HG03469 (cell line): ENCODE data around the gene ZC3HAV1.
"Not testable (repeated sequence)": the region's sequence is repeated elsewhere in the genome, so short reads cannot be mapped to it uniquely, and the experiment has no call there.

Experiments used
- ATAC-seq: cut with Tn5 transposase; IDR thresholded peaks from one replicate; pipeline ENCODE4 v1.9.1; 2021; ENCODE audit warnings: mild to moderate bottlenecking, moderate library complexity, moderate number of reproducible peaks; ENCODE audit not compliant: unreplicated experiment

Gene ZC3HAV1

DNA sequence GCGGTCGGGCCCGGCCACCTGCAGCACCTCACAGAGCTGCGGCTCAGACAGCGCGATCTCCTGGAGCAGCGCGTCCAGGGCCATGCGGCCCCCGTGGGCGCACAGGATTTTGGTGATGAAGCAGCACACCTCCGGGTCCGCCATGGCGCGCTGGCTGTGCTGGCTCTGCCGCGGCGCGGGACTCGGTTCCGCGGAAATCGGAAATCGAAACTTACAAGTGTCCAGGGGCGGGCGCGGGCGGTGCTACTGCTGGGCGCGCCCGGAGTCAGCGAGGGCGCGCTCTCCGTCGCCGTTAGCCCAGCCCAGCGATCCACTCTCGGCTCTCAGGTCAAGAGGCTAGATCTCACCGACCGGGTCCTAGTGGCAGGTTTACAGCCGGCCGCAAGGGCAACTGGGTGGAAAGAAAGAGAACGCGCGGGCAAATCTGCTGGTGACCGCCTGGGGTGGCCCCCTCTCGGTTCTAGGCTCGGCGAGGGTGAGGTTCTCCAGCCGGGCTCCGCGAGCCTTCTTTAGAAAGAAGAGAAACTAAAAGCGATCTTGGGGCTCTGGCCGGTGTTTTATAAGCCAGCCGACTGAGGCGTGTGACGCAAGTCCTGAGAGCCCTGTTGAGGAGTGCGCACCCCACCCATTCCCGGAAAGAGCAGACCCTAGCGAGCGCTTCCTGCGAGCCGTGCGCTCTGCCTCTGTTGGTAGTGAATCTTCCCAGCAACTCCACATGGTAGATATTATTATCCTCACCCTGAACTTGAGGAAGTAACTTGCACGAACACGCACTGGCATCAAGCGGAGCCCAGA lies at the start of gene ZC3HAV1:
Gene ZC3HAV1, minus strand, starts transcription at position 533 of the 795 bp plus-strand sequence. Its CDS starts 389 bp downstream, at position 144.
- peak; percentile 59 for ATAC-seq

DNA sequence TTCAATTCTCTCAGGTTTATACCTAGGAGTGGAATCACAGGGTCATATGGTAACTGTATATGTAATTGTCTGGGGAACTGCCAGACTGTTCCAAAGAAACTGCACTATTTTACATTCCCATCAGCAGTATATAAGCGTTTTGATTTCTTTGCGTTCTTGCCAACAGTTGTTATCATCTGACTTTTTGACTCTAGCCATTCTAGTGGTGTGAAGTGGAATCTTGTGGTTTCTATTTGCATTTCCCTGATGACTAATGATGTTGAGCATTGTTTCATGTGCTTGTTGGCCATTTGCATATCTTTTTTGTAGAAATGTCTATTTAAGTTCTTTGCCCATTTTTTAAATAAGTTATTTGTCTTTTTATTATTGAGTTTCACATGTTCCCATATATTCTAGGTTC lies 44.3 kb upstream of the ZC3HAV1 start:
- ATAC-seq, result no peak

DNA sequence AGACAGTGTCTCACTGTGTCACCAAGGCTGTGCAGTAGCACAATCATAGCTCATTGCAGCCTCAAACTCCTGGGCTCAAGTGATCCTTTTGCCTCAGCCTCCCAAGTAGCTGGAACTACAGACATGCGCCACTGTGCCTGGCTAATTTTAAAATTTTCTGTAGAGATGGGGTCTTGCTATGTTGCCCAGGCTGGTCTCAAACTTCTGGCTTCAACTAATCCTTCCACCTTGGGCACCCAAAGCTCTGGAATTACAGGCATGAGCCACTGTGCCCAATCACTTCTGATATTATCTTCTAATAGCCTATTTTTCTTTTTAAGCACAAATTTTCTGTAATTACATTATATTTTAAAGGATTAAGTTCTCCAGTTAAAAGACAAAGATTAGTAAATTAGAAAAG lies 42.6 kb upstream of the ZC3HAV1 start:
- ATAC-seq, result no peak

DNA sequence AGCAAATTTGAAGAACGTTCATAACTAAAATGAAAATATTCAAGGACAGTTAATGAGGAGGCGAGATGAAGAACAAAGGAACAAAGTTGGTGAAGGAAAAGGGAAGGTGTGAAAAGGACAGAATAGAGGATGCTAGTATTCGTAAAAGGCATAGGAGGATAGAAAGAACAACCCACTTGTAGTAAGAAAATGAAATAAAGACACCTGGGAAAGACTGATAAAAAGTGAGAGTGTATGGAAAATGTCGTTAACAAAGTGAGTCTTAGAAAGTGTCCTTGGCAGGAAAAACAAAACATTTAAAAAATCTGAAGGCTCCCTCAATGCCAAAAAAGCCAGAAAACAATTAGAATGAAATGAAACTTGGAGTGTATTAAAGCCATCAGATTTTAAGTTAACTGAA lies 29.6 kb upstream of the ZC3HAV1 start:
- ATAC-seq, result no peak

DNA sequence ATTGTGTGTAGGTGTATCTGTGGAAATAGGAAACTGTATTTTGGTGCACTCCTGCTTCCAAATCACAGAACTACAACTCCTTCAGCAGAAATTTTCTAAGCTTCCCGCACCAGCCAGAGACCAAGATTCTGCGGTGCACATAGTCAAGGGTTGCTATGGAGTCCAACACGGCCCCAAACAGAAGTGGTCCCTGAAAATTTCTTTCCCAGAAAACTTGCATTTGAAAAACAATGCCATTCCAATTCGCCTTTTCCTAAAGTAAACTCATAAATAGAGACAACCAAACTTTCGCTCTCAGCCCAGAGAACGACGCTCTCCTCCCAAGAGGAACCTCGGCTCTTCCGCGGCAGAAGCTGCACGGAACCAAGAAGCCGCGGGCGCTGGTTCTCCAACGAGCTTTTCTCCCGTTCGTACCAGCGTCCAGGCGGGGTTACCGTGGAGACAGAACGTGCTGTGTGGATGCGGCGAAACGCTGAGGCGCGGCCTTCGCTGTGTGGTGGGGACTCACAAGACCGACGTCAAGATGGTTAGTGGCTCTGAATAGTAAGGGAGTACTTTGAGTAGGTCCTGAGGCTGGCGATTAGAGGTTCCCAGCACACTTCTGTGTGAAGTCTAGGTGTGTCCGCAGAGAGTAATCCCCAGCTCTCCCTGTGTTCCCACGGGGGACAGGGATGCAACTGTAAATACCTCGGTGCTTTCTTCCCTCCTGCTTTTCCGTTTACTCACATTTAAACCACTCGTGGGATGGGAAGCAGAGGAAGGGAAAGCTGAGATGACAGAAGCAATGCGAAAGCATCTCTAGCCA lies 24.0 kb upstream of the ZC3HAV1 start:
- peak; percentile 95 for ATAC-seq

DNA sequence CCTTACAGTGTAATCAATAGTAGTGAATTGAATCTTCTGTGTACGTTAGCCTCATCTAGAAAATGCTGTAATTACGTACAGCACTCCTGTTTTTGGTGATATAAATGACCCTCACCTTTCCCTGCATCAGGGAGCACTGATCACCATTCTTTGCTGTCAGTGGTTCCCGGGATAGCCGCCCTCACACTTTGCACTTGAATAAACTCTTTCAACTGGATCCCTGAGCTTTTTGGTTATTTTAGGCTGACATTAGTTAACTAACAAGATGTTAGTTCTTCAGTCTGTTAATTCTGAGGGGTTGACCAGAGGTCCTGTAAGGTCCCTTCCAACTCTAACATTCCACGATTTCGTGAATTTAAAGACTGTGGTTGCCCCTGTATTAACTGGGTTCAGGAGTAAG lies 23.4 kb upstream of the ZC3HAV1 start:
- no peak for ATAC-seq

DNA sequence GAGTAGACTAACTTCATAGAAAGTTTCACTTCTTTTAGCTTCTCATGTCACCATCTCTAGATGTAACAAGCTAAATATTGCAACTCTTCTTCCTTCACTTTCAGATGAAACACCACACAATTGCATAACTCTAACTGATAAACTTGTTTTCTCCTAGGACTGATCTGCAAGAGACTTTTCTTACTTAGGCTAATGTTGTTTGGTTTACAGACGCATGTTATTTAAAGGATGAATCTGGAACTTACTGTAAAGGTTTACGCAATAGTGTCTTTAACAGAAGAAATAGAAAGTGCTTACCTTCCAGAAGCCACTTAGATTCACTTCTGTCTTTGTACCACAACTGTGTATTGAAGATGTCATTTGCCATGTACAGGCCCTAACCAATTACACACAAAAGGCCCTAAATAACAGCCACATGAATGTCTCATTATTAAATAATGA lies 22.1 kb upstream of the ZC3HAV1 start:
- ATAC-seq, result no peak

DNA sequence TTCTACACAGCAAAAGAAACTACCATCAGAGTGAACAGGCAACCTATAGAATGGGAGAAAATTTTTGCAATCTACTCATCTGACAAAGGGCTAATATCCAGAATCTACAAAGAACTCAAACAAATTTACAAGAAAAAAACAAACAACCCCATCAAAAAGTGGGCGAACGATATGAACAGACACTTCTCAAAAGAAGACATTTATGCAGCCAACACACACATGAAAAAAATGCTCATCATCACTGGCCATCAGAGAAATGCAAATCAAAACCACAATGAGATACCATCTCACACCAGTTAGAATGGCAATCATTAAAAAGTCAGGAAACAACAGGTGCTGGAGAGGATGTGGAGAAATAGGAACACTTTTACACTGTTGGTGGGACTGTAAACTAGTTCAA lies 20.3 kb upstream of the ZC3HAV1 start:
- ATAC-seq, result not testable (repeated sequence)

DNA sequence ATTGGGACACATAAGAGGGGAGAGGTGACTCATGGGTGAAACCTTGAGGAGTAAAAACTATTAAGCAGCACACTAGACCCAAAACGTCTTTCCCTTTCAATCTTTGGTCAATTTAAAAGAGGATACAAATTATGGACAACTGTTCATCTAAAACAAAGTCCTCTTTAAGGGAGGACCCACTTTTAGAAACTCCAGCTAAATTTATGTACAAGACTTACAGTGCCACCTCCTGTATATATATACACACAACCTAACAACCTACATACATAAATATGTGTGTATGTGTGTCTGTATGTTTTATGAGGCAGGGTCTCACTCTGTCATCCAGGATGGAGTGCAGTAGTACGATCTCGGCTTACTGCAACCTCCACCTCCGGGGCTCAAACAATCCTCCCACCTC lies 18.1 kb upstream of the ZC3HAV1 start:
- ATAC-seq, result no peak

DNA sequence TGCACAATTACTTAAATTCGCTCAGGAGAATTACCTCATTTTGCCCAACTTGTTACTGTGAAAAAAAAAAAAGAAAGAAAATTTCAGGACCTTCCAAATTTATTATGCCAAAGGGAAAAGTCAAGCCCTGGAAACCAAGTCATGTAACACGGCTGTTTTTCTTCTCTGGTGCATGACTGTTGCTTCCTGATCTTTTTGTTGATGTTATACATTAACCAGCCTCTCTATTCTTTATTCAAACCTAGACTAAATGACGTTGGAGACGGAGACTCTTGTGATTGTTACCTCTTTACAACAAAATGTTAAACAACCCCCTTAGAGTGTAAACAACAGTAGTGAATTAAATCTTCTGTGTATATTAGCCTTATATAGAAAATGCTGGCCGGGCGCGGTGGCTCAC lies 16.1 kb upstream of the ZC3HAV1 start:
- no peak for ATAC-seq

DNA sequence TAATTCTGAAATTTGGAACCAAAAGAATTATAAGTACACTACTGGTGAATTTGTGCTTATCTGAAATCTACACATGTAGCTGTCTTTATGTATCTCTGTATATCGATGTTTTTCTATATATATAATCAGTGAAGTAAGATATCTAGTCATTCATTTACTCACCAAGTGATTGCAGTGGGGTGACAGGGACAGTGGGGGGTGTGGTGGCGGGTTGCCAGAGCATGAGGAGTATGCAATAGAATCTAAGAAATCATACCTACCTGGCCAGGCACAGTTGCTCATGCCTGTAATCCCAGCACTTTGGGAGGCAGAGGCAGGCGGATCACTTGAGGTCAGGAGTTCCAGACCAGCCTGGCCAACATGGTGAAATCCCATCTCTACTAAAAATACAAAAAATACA lies 15.5 kb upstream of the ZC3HAV1 start:
- ATAC-seq, result not testable (repeated sequence)

DNA sequence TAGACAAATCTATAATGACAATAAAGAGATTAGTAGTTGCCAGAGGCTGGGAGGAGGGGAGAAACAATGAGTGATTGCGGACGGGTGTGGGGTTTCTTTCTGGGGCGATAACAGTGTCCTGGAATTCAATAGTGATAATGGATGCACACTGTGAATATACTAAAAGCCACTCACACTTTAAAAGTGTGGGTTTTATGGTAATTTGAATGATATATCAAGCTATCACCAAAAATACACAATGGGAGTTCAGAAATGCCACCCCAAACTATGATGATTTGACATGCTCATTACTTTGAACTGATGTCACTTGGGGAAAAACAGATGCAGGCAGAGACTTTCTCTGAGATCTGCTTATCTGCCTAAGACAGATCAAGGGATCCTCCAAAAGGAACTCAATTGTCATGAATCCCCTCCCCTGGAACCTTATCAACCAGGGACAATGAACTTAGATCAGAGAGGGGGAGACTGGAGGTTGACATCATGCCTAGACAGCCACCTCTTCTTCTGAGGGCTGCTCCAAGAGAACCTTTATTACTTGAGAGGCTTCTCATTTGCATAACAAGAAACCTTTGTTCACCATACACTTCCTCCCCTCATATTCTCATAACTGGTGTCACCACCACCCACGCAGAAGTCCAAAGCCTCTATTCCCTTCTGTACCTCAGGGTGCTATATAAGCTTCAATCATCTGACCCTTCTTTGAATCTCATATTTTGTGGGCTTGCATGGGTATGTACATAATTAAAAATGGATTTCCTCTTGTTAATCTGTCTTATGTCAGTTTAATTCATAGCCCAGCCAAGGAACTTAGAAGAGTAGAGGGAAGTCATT lies 14.8 kb upstream of the ZC3HAV1 start:
- ATAC-seq, result peak; percentile 89

DNA sequence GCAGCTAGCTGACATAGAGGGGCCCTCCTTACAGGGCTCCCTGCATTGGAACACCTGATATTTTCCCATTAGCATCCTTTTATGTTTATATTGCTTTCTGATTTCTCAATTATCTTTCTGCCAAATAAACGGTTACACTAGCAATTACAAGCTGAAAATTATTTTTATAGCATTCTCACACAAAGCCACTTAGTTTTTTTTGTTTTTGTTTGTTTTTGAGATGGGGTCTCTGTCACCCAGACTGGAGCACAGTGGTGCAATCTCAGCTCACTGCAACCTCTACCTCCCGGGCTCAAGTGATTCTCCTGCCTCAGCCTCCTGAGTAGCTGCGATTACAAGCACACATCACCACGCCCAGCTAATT lies 9.9 kb upstream of the ZC3HAV1 start:
- no peak for ATAC-seq

DNA sequence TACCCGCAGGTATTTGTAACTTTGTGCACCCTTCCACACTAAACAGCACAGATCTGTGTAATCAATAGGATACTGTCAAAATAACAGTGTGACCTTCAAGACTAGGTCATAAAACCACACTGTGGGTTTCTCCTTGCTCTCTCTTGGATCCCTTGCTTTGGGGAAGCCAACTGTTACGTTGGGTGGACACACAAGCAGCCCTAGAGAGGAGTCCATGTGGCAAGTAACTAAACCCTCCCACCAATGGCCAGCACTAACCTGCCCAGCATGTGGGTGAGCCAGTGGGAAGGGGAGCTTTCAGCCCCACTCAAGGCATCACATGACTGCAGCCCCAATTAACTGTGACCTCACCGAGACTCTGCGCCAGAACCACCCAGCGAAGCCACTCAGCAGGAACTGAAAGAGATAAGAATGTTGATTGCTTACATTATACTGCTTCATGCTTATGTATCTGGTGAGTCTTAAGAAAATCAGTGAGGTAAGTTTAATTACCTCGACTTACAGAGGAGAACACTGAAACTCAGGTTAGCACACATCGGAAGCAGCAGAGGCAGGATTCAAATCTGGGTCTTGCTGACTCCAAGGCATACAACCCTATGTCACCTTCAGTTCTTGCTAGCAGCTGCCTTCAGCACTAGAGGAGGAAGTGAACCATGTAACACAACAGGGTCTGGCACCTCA lies 9.4 kb upstream of the ZC3HAV1 start:
- peak; percentile 60 for ATAC-seq

DNA sequence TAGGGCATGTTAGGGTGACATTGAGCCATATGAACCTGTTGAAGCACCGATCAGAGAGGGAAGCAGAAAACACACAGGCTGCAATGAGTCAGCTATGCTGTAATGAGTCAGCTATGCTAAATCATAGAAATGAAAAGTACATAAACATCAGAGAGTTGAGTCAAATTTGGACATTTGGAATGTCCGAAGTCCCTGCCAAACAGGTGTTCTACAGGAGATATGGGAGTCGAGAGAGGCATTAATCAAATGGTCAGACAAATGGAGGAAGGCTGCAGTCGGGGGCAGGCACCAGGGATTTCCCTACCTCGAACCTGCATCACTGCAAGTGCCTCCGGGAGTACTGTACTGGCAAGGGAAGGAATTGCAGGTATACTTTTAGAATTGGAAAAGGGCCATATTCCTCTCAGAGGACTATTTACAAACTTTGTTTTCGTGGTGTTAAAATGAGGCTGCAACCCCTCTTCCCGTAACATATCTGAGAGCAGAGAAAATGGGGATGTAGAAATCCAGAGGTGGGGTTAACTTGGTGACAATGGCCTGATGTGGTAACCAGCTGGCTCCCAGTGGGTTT lies 8.8 kb upstream of the ZC3HAV1 start:
- ATAC-seq, result peak; percentile 59

DNA sequence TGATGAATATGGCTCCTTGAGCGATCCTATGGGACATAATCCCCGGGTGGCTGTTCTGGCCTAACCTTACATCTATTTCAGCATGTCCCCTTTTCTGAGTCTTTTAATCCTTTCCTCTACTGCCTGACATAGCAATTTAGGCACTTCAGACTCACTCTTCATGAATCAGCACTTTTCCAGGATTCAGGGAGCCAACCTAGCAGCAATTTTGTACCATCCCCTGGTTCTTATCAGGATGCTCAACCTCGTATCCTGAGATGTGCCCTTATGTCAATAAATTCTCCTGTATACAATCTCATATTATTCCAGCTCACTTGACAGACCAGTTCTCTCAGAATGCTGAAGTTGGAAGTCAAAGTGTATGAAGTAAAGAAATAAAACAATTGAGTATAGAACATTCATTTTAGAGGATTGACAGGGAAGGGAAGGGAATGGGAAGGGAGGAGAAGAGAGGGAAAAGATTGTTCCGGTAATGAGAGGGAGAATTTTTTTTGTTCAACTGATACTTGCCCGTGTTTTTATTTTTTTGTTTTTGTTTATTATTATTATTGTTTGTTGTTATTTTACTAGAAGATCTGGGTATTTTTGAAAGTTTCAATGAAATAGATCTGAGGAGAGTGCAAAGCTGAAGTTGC lies 8.2 kb upstream of the ZC3HAV1 start:
- ATAC-seq, result no peak

DNA sequence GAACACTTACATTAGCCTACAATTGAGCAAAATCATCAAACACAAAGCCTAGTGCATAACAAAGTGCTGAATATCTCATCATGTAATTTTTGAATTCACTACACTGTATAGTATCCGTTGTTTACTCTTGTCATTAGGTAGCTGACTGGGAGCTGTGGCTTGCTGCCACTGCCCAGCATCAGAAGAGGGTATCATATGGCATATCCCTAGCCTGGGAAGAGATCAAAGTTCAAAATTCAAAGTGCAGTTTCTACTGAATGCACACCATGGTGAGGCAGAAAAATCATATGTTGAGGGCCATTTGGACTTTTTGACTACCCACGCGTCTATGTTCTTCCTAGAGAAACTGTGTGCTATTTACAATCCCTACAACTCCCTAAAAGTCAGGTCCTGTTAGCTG lies 7.5 kb upstream of the ZC3HAV1 start:
- no peak for ATAC-seq

DNA sequence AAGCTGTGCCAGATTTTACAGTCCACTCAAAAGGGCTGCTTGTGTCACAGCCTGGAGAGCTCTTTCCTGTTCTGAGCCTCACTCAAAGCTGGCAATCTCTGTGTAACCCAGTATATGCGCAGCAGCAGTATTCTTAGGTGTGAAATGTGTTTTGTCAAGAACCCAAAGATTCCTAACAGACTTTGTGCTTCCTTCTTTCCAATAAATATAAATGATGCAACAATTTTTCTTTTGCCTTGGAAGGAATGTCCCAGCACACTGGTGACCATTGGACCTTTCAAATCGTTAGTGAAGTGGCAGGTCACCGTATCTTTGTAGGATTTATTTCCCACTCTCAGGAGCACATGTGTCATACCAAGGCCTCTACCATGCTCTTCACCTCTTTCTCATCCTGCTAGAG lies 5.6 kb upstream of the ZC3HAV1 start:
- ATAC-seq, result no peak

DNA sequence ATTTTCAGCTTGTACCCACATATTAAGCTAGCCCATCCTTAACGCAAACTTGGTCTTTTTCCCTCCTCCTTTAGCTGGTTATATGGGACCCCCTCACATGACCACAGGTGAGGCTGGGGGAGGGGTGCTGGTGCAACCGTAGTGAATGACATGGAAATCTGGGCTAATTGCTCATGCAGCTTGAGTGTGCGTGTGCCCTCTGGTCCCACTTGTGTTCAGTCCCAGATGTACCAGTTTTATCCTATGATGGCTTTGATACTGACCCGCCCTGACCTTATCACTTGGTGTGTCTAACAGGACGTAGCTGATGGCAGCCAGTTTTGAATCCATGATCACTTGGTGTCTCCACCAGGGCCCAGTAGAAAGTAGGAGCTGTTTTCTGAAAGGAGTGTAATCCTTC lies 5.1 kb upstream of the ZC3HAV1 start:
- no peak for ATAC-seq

DNA sequence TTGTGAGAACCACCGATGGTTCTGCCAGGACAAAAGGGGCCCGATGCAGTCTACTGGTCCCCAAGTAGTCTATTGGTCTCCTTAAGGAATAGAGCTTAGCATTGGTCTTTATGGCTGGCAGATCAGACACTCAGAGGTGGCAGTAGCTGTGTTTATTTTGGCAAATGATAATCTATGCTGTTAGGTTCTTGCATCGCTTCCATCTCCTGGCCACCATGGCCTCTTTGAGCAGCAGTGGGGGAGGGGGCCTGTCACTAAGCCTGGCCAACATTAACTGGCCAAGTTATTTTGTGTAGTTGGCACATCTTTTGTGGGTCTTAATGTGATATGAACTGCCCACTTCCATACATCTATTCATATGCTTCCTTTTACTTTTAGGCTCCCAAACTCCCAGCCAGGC lies 4.5 kb upstream of the ZC3HAV1 start:
- ATAC-seq, result no peak
